Tibial artery (tissue), 4 donors: ENCODE measurements around the gene TMTC2.
"Not testable (repeated sequence)": the region's sequence is repeated elsewhere in the genome, so short reads cannot be mapped to it uniquely, and the experiment has no call there.

Experiments used
- DNase-seq, 2 donors: peaks; one replicate each; pipeline ENCODE4 v3.0.0-alpha.2; 2019
- H3K27ac ChIP-seq, 2 donors: fragments of 200-600 bp; sonication (generic) in 1 of 2; 1 replicate in 1 of 2; 2 replicates in 1 of 2; pipeline ENCODE4 v1.5.1; 2018 to 2019; ENCODE audit warnings: mild to moderate bottlenecking in 1 of 2
- H3K27me3 ChIP-seq, 2 donors: fragments of 200-600 bp; sonication (generic) in 1 of 2; one replicate each; pipeline versions ENCODE4 v1.5.1 to v1.6.0; 2016 to 2019
- H3K36me3 ChIP-seq, 3 donors: fragments of 200-600 bp; sonication (generic) in 2 of 3; one replicate each; pipeline ENCODE4 v1.5.1; 2016 to 2019; ENCODE audit warnings: mild to moderate bottlenecking in 2 of 3
- H3K4me1 ChIP-seq, 4 donors: fragments of 200-600 bp; sonication (generic) in 2 of 4; 1 replicate in 3 of 4; 2 replicates in 1 of 4; pipeline ENCODE4 v1.5.1; 2016 to 2019
- H3K4me3 ChIP-seq, 2 donors: fragments of 200-600 bp; sonication (generic) in 1 of 2; 1 replicate in 1 of 2; 2 replicates in 1 of 2; pipeline ENCODE4 v1.5.1; 2018 to 2019; ENCODE audit warnings: mild to moderate bottlenecking in 2 of 2
- H3K9me3 ChIP-seq, 3 donors: fragments of 200-600 bp; sonication (generic) in 1 of 3; one replicate each; pipeline ENCODE4 v1.5.1; 2016 to 2019
- CTCF ChIP-seq, 2 experiments: fragments of 200-600 bp in 1 of 2; fragments of 450-650 bp in 1 of 2; IDR thresholded peaks; one replicate each; pipeline ENCODE4 v1.5.1; 2017 to 2019; ENCODE audit warnings: antibody characterized with exemption in 2 of 2, mild to moderate bottlenecking in 1 of 2, moderate library complexity in 1 of 2
- intact Hi-C: fragments of 100-400 bp; cut with DNase I; formaldehyde crosslinking; loops from one replicate; pipeline ENCODE4 v1.15.0; 2023; ENCODE audit warnings: low total_unique reads

TMTC2 gene

GRCh38 chr12:83114966-83115365 is 428.3 kb downstream of the TMTC2 start:
- Histone ChIP-seq H3K9me3 (no peaks in the 10 kb centered on the region), H3K4me1 (no peaks in the 10 kb centered on the region), H3K27me3 (no peaks in the 10 kb centered on the region), H3K36me3 (no peaks in the 10 kb centered on the region), H3K4me3 (no peak overlapping the region), H3K27ac (no peak overlapping the region)
- intact Hi-C loops = no loop called here
- no peak for DNase-seq
- no peak for TF ChIP-seq CTCF (IDR thresholded peaks at IDR 0.05)

GRCh38 chr12:83117926-83118325 is 431.2 kb downstream of the TMTC2 start:
- H3K27me3 ChIP-seq, H3K36me3 ChIP-seq, DNase-seq, H3K4me1 ChIP-seq, intact Hi-C loops, H3K27ac ChIP-seq, H3K4me3 ChIP-seq, H3K9me3 ChIP-seq: not testable (repeated sequence)

GRCh38 chr12:83121897-83122622 is 435.4 kb downstream of the TMTC2 start:
- DNase-seq = no peak
- Histone ChIP-seq H3K9me3 (no peaks in the 10 kb centered on the region), H3K4me1 (no peaks in the 10 kb centered on the region), H3K4me3 (no peak overlapping the region), H3K27me3 (no peaks in the 10 kb centered on the region), H3K27ac (no peak overlapping the region), H3K36me3 (no peaks in the 10 kb centered on the region)
- no peak for TF ChIP-seq CTCF (IDR thresholded peaks at IDR 0.05)
- intact Hi-C loops = no loop called here

GRCh38 chr12:83122623-83122934 is 435.9 kb downstream of the TMTC2 start:
- no peaks in the 10 kb centered on the region for H3K9me3 ChIP-seq
- no peaks in the 10 kb centered on the region for H3K27me3 ChIP-seq
- intact Hi-C loops = no loop called here
- H3K27ac ChIP-seq = no peak overlapping the region
- no peaks in the 10 kb centered on the region for H3K4me1 ChIP-seq
- no peak for TF ChIP-seq CTCF (IDR thresholded peaks at IDR 0.05)
- DNase-seq = no peak
- H3K36me3 ChIP-seq = no peaks in the 10 kb centered on the region
- no peak overlapping the region for H3K4me3 ChIP-seq

- no peak for TF ChIP-seq CTCF (IDR thresholded peaks at IDR 0.05)
- intact Hi-C loops = no loop called here
- Histone ChIP-seq H3K36me3 (no peaks in the 10 kb centered on the region), H3K27ac (no peak overlapping the region), H3K4me1 (no peaks in the 10 kb centered on the region), H3K9me3 (no peaks in the 10 kb centered on the region), H3K27me3 (no peaks in the 10 kb centered on the region), H3K4me3 (no peak overlapping the region)
- no peak for DNase-seq
Measured at GRCh38 chr12:83123039-83123438, 436.3 kb downstream of the TMTC2 start.

- no peaks in the 10 kb centered on the region for H3K9me3 ChIP-seq
- H3K27ac ChIP-seq = no peak overlapping the region
- no peak for TF ChIP-seq CTCF (IDR thresholded peaks at IDR 0.05)
- intact Hi-C loops = no loop called here
- DNase-seq = no peak
- H3K4me3 ChIP-seq = no peak overlapping the region
- no peaks in the 10 kb centered on the region for H3K4me1 ChIP-seq
- H3K36me3 ChIP-seq = no peaks in the 10 kb centered on the region
- no peaks in the 10 kb centered on the region for H3K27me3 ChIP-seq
Measured at GRCh38 chr12:83128540-83128939, 441.8 kb downstream of the TMTC2 start.
